T-cell (primary cell): ENCODE results near the gene ADGRD1. TPM values are rescaled to one million over a fixed set of nuclear protein-coding genes. Genes with fewer than 3 reads are reported as not detected.

Source experiments
- ATAC-seq, 4 experiments: fragments of 200-7000 bp in 3 of 4; fragments of 150-1000 bp in 1 of 4; cut with Tn5 transposase; replicated peaks in 1 of 4; 1 replicate in 3 of 4; 2 replicates in 1 of 4; pipeline ENCODE4 v1.10.0; 2021; ENCODE audit warnings: moderate library complexity in 3 of 4, mild to moderate bottlenecking in 2 of 4, moderate number of reproducible peaks in 1 of 4
- CTCF ChIA-PET, 2 donors: fragments of 300-600 bp; sonication (Branson Sonifier 250); formaldehyde crosslinking; loops; one replicate each; lab custom pipeline; 2022; ENCODE audit warnings: antibody characterized with exemption in 2 of 2; lab: Charles Lee
- POLR2A ChIA-PET, 2 donors: fragments of 300-600 bp; sonication (Branson Sonifier 250); formaldehyde crosslinking; loops; one replicate each; lab custom pipeline; 2022; ENCODE audit warnings: antibody characterized with exemption in 2 of 2; lab: Charles Lee
- DNase-seq, 35 experiments: peaks; one replicate each; pipeline versions ENCODE4 v3.0.0 to v3.0.0-alpha.2; 2013 to 2023
- H3K27ac ChIP-seq: one replicate; pipeline ENCODE4 v1.5.1; 2013; ENCODE audit warnings: low read length
- H3K27me3 ChIP-seq, 2 experiments: replicated peaks in 1 of 2; 1 replicate in 1 of 2; 2 replicates in 1 of 2; pipeline versions ENCODE4 v1.6.1 to v1.7.0; 2013; ENCODE audit warnings: low read length in 1 of 2, mixed read lengths in 1 of 2; ENCODE audit not compliant: control insufficient read depth in 2 of 2, insufficient read depth in 2 of 2; ENCODE audit errors: extremely low read depth in 1 of 2
- H3K36me3 ChIP-seq, 2 donors: 1 replicate in 1 of 2; 2 replicates in 1 of 2; pipeline versions ENCODE4 v1.6.1 to v1.7.0; 2013; ENCODE audit warnings: low read length in 1 of 2; ENCODE audit not compliant: control insufficient read depth in 2 of 2, insufficient read depth in 1 of 2; ENCODE audit errors: extremely low read depth in 1 of 2
- H3K4me1 ChIP-seq, 2 experiments: 1 replicate in 1 of 2; 2 replicates in 1 of 2; pipeline versions ENCODE4 v1.6.1 to v1.7.0; 2013; ENCODE audit warnings: low read length in 2 of 2, mixed read lengths in 1 of 2; ENCODE audit not compliant: insufficient read depth in 2 of 2, control insufficient read depth in 1 of 2; ENCODE audit errors: extremely low read depth in 1 of 2
- H3K4me3 ChIP-seq, 2 donors: 1 replicate in 1 of 2; 2 replicates in 1 of 2; pipeline versions ENCODE4 v1.5.1 to v1.7.0; 2013; ENCODE audit warnings: mild to moderate bottlenecking in 2 of 2, low read length in 1 of 2, moderate library complexity in 1 of 2; ENCODE audit not compliant: control insufficient read depth in 1 of 2; ENCODE audit errors: extremely low read depth in 1 of 2
- H3K9me3 ChIP-seq: 2 replicates; pipeline ENCODE4 v1.7.0; 2013
- H3K27ac Mint-ChIP-seq, 2 donors: one replicate each; pipeline ENCODE4 v1.8.0; 2020 to 2021; ENCODE audit warnings: mild to moderate bottlenecking in 2 of 2, mixed read lengths in 2 of 2
- H3K27me3 Mint-ChIP-seq, 2 donors: one replicate each; pipeline ENCODE4 v1.8.0; 2021 to 2022; ENCODE audit warnings: mixed read lengths in 2 of 2
- H3K36me3 Mint-ChIP-seq: one replicate; pipeline ENCODE4 v1.8.0; 2021; ENCODE audit warnings: mixed read lengths
- H3K4me1 Mint-ChIP-seq, 3 donors: one replicate each; pipeline ENCODE4 v1.8.0; 2020 to 2022; ENCODE audit warnings: mixed read lengths in 3 of 3, mild to moderate bottlenecking in 1 of 3
- H3K4me3 Mint-ChIP-seq, 3 donors: one replicate each; pipeline ENCODE4 v1.8.0; 2020 to 2022; ENCODE audit warnings: mild to moderate bottlenecking in 3 of 3, mixed read lengths in 3 of 3, moderate library complexity in 3 of 3
- H3K9me3 Mint-ChIP-seq, 3 donors: one replicate each; pipeline ENCODE4 v1.8.0; 2020 to 2022; ENCODE audit warnings: mixed read lengths in 3 of 3
- WGBS: methylation state at CpG from one replicate; pipeline ENCODE4 v1.1.5; 2013; ENCODE audit warnings: missing lambda C conversion rate; ENCODE audit not compliant: insufficient coverage; 5-methylcytosine and 5-hydroxymethylcytosine counted together
- total RNA-seq, 35 experiments: library from RNA in 6 of 35; stranded (reverse) in 6 of 35; fragments of 120-200 nt in 1 of 35; gene quantifications; one replicate each; pipeline versions ENCODE4 v1.2.1 to v1.2.4 and lab custom pipeline; 2013 to 2026

The ADGRD1 gene
- total RNA-seq, 5 donors from 2014 or later (not counting 1 experiment from before 2014, with no cell fraction given): 0.29 to 1.1 (median 0.43) TPM; not detected in 1

GRCh38 chr12:131040491-131040890 is 86.8 kb downstream of the ADGRD1 start:
- no peak overlapping the region for H3K4me3 ChIP-seq
- no peaks in the 10 kb centered on the region for H3K36me3 Mint-ChIP-seq
- no peaks in the 10 kb centered on the region for H3K9me3 ChIP-seq
- H3K27me3 ChIP-seq: peaks cover 0 to 2% of the 10 kb centered on the region in 2 experiments
- DNase-seq (no peak), ATAC-seq (no peak)
- H3K27ac Mint-ChIP-seq: no peak overlapping the region
- no peaks in the 10 kb centered on the region for H3K4me1 Mint-ChIP-seq
- ChIA-PET CTCF (no interaction called here), POLR2A (no interaction called here)
- peaks cover 0 to 4% (median 0%) of the 10 kb centered on the region in 3 donors for H3K9me3 Mint-ChIP-seq
- H3K36me3 ChIP-seq: no peaks in the 10 kb centered on the region
- no peaks in the 10 kb centered on the region for H3K4me1 ChIP-seq
- H3K4me3 Mint-ChIP-seq: no peak overlapping the region
- 84% methylated on average over 10 of the region's 11 CpGs for WGBS
- no peaks in the 10 kb centered on the region for H3K27me3 Mint-ChIP-seq
- H3K27ac ChIP-seq: no peak overlapping the region

- peaks cover 0 to 2% of the 10 kb centered on the region in 2 experiments for H3K27me3 ChIP-seq
- WGBS: 79% methylated on average over 18 of the region's 20 CpGs
- H3K9me3 Mint-ChIP-seq: peaks cover 0 to 4% (median 0%) of the 10 kb centered on the region in 3 donors
- H3K27me3 Mint-ChIP-seq: no peaks in the 10 kb centered on the region
- no peak overlapping the region for H3K4me3 ChIP-seq
- no peaks in the 10 kb centered on the region for H3K4me1 Mint-ChIP-seq
- H3K36me3 ChIP-seq: no peaks in the 10 kb centered on the region
- CTCF ChIA-PET: no interaction called here
- ATAC-seq: no peak
- H3K27ac ChIP-seq: no peak overlapping the region
- POLR2A ChIA-PET: no interaction called here
- H3K4me3 Mint-ChIP-seq: no peak overlapping the region
- H3K9me3 ChIP-seq: no peaks in the 10 kb centered on the region
- H3K27ac Mint-ChIP-seq: no peak overlapping the region
- H3K36me3 Mint-ChIP-seq: no peaks in the 10 kb centered on the region
- no peaks in the 10 kb centered on the region for H3K4me1 ChIP-seq
- DNase-seq: no peak
Measured at GRCh38 chr12:131041216-131041967, 87.7 kb downstream of the ADGRD1 start.

- Histone ChIP-seq H3K27ac (no peak overlapping the region), H3K27me3 (peaks cover 0 to 2% of the 10 kb centered on the region in 2 experiments), H3K9me3 (no peaks in the 10 kb centered on the region), H3K4me1 (no peaks in the 10 kb centered on the region), H3K4me3 (no peak overlapping the region), H3K36me3 (no peaks in the 10 kb centered on the region)
- no peaks in the 10 kb centered on the region for H3K9me3 Mint-ChIP-seq
- ChIA-PET CTCF (no interaction called here), POLR2A (no interaction called here)
- 84% methylated on average over 24 of the region's 29 CpGs for WGBS
- no peaks in the 10 kb centered on the region for H3K36me3 Mint-ChIP-seq
- no peak overlapping the region for H3K27ac Mint-ChIP-seq
- H3K4me3 Mint-ChIP-seq: no peak overlapping the region
- no peak for DNase-seq
- no peaks in the 10 kb centered on the region for H3K27me3 Mint-ChIP-seq
- H3K4me1 Mint-ChIP-seq: no peaks in the 10 kb centered on the region
- ATAC-seq: no peak
Measured at GRCh38 chr12:131041968-131042833, 88.5 kb downstream of the ADGRD1 start.

- Mint-ChIP-seq H3K27me3 (no peaks in the 10 kb centered on the region), H3K4me1 (no peaks in the 10 kb centered on the region), H3K36me3 (no peaks in the 10 kb centered on the region), H3K9me3 (no peaks in the 10 kb centered on the region), H3K4me3 (no peak overlapping the region), H3K27ac (no peak overlapping the region)
- Histone ChIP-seq H3K36me3 (no peaks in the 10 kb centered on the region), H3K9me3 (no peaks in the 10 kb centered on the region), H3K4me3 (no peak overlapping the region), H3K4me1 (no peaks in the 10 kb centered on the region), H3K27ac (no peak overlapping the region), H3K27me3 (peaks cover 0 to 2% of the 10 kb centered on the region in 2 experiments)
- ATAC-seq (peak in 1 of 4 experiments; percentile 6), DNase-seq (no peak)
- POLR2A ChIA-PET: no interaction called here
- 92% methylated on average over 14 of the region's 14 CpGs for WGBS
- CTCF ChIA-PET: no interaction called here
Measured at GRCh38 chr12:131042834-131043245, 89.1 kb downstream of the ADGRD1 start.

DNA sequence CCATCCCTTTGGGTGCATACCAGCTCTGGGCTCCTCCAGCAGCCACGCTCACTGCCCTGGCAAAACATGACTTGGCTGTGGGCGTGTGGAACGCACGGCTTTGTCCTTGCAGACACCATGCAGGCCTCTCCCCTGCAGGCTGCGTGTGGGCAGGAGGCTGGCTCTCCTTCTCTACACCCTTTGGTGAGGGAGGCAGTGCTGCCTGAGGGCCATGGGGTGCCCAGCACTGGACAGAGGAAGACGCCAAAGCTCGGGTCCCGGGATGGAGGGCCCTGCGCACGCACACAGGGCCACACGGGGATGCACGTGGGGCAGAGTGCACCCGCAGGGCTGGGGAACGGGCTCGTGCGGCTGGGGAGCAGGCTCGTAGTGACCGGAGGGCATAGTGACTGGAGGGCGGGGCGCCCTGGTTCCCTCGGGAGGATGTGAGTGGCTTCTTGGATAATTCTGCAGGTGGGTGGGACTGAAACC is 89.7 kb downstream of the ADGRD1 start:
- Histone ChIP-seq H3K4me1 (no peaks in the 10 kb centered on the region), H3K27ac (no peak overlapping the region), H3K36me3 (no peaks in the 10 kb centered on the region), H3K27me3 (peaks cover 0 to 2% of the 10 kb centered on the region in 2 experiments), H3K9me3 (no peaks in the 10 kb centered on the region), H3K4me3 (no peak overlapping the region)
- POLR2A ChIA-PET: no interaction called here
- CTCF ChIA-PET: no interaction called here
- no peaks in the 10 kb centered on the region for H3K9me3 Mint-ChIP-seq
- ATAC-seq (no peak), DNase-seq (no peak)
- no peak overlapping the region for H3K27ac Mint-ChIP-seq
- H3K27me3 Mint-ChIP-seq: peaks cover 0 to 1% of the 10 kb centered on the region in 2 donors
- no peaks in the 10 kb centered on the region for H3K4me1 Mint-ChIP-seq
- H3K4me3 Mint-ChIP-seq: no peak overlapping the region
- H3K36me3 Mint-ChIP-seq: no peaks in the 10 kb centered on the region
- WGBS: 87% methylated on average over 19 of the region's 21 CpGs

GRCh38 chr12:131044136-131044535 is 90.4 kb downstream of the ADGRD1 start:
- H3K27me3 Mint-ChIP-seq: peaks cover 0 to 6% of the 10 kb centered on the region in 2 donors
- CTCF ChIA-PET: no interaction called here
- WGBS: 90% methylated on average over 12 of the region's 15 CpGs

More at GRCh38 chr12:131044136-131044535, 90.4 kb downstream of the ADGRD1 start:
- no peaks in the 10 kb centered on the region for H3K9me3 Mint-ChIP-seq
- H3K36me3 ChIP-seq: no peaks in the 10 kb centered on the region
- no peak overlapping the region for H3K4me3 ChIP-seq
- no peaks in the 10 kb centered on the region for H3K9me3 ChIP-seq
- ATAC-seq (no peak), DNase-seq (no peak)
- peaks cover 0 to 2% of the 10 kb centered on the region in 2 experiments for H3K27me3 ChIP-seq
- POLR2A ChIA-PET: no interaction called here
- no peaks in the 10 kb centered on the region for H3K4me1 Mint-ChIP-seq
- peak overlapping the region in 1 of 3 donors; percentile 8 for H3K4me3 Mint-ChIP-seq
- H3K4me1 ChIP-seq: no peaks in the 10 kb centered on the region
- H3K27ac Mint-ChIP-seq: no peak overlapping the region
- no peak overlapping the region for H3K27ac ChIP-seq
- H3K36me3 Mint-ChIP-seq: no peaks in the 10 kb centered on the region
